HEK293 (cell line): ENCODE data around the gene ANP32B.

Experiments used
- CTCF ChIP-seq: fragments of 450-650 bp; formaldehyde crosslinking; IDR thresholded peaks from 2 replicates; pipeline ENCODE4 v1.5.1; 2016; ENCODE audit warnings: missing biosample characterization, missing genetic modification characterization
- MYNN ChIP-seq: fragments of 450-650 bp; formaldehyde crosslinking; IDR thresholded peaks from 2 replicates; pipeline ENCODE4 v1.5.1; 2016; ENCODE audit warnings: missing biosample characterization, missing genetic modification characterization, borderline replicate concordance
- ZBTB44 ChIP-seq: fragments of 450-650 bp; IDR thresholded peaks from 2 replicates; pipeline ENCODE4 v1.5.1; 2018; ENCODE audit warnings: missing biosample characterization, mild to moderate bottlenecking, missing genetic modification characterization
- ZFP41 ChIP-seq: fragments of 450-650 bp; formaldehyde crosslinking; IDR thresholded peaks from 2 replicates; pipeline ENCODE4 v1.5.1; 2016; ENCODE audit warnings: missing biosample characterization, missing genetic modification characterization, borderline replicate concordance
- TF ChIP-seq, protein P1 (sequence below): fragments of 450-650 bp; formaldehyde crosslinking; IDR thresholded peaks from 2 replicates; pipeline ENCODE4 v1.5.1; 2017; ENCODE audit warnings: missing biosample characterization, missing genetic modification characterization

GRCh38 chr9:98045234-98046179 lies 62.4 kb downstream of the ANP32B start:
- TF ChIP-seq MYNN (tag by site-specific recombination) (no peak), ZFP41 (no peak), ZBTB44 (tag by site-specific recombination) (no peak), CTCF (tag by site-specific recombination) (no peak)
- TF ChIP-seq, protein P1, sequence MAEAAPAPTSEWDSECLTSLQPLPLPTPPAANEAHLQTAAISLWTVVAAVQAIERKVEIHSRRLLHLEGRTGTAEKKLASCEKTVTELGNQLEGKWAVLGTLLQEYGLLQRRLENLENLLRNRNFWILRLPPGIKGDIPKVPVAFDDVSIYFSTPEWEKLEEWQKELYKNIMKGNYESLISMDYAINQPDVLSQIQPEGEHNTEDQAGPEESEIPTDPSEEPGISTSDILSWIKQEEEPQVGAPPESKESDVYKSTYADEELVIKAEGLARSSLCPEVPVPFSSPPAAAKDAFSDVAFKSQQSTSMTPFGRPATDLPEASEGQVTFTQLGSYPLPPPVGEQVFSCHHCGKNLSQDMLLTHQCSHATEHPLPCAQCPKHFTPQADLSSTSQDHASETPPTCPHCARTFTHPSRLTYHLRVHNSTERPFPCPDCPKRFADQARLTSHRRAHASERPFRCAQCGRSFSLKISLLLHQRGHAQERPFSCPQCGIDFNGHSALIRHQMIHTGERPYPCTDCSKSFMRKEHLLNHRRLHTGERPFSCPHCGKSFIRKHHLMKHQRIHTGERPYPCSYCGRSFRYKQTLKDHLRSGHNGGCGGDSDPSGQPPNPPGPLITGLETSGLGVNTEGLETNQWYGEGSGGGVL (tag by site-specific recombination): no peak
